Fibroblast of the conjunctiva (primary cell): ENCODE data around the gene C1QTNF3.
"Not testable (repeated sequence)": the region's sequence is repeated elsewhere in the genome, so short reads cannot be mapped to it uniquely, and the experiment has no call there.

ENCODE experiments used
- DNase-seq: peaks from one replicate; pipeline ENCODE4 v3.0.0-alpha.2; 2010; ENCODE audit warnings: low read depth

The C1QTNF3 gene

GRCh38 chr5:34021334-34021733 lies 21.7 kb downstream of the C1QTNF3 start:
- DNase-seq = no peak

- DNase-seq = no peak
Observed at GRCh38 chr5:34020726-34021125, 22.3 kb downstream of the C1QTNF3 start.

- no peak for DNase-seq
Observed at GRCh38 chr5:34017254-34017653, 25.8 kb downstream of the C1QTNF3 start.

GRCh38 chr5:34016750-34017149 lies 26.3 kb downstream of the C1QTNF3 start:
- no peak for DNase-seq

GRCh38 chr5:34016222-34016621 lies 26.8 kb downstream of the C1QTNF3 start:
- DNase-seq = no peak

- DNase-seq = no peak
Observed at GRCh38 chr5:34015120-34015822, 27.7 kb downstream of the C1QTNF3 start.

- no peak for DNase-seq
Observed at GRCh38 chr5:34014626-34015025, 28.4 kb downstream of the C1QTNF3 start.

- no peak for DNase-seq
Observed at GRCh38 chr5:34013547-34013946, 29.5 kb downstream of the C1QTNF3 start.

GRCh38 chr5:34012791-34013190 lies 30.2 kb downstream of the C1QTNF3 start:
- DNase-seq = no peak

GRCh38 chr5:34011536-34011935 lies 31.5 kb downstream of the C1QTNF3 start:
- no peak for DNase-seq

- not testable (repeated sequence) for DNase-seq
Observed at GRCh38 chr5:34010146-34010545, 32.9 kb downstream of the C1QTNF3 start.

- no peak for DNase-seq
Observed at GRCh38 chr5:34009610-34010009, 33.4 kb downstream of the C1QTNF3 start.

- no peak for DNase-seq
Observed at GRCh38 chr5:34008802-34009201, 34.2 kb downstream of the C1QTNF3 start.

- peak; percentile 91 for DNase-seq
Observed at GRCh38 chr5:34007621-34008600, 35.1 kb downstream of the C1QTNF3 start, which contains the start of gene AMACR. Gene AMACR (minus strand): TSS chr5:34008050. CDS start chr5:34008019, 31 bp downstream.

- no peak for DNase-seq
Observed at GRCh38 chr5:34007201-34007620, 35.8 kb downstream of the C1QTNF3 start.

GRCh38 chr5:34005681-34006080 lies 37.3 kb downstream of the C1QTNF3 start:
- no peak for DNase-seq

- no peak for DNase-seq
Observed at GRCh38 chr5:34005211-34005610, 37.8 kb downstream of the C1QTNF3 start.

GRCh38 chr5:34003941-34004340 lies 39.1 kb downstream of the C1QTNF3 start:
- no peak for DNase-seq

GRCh38 chr5:34002629-34003328 lies 40.2 kb downstream of the C1QTNF3 start:
- no peak for DNase-seq

- no peak for DNase-seq
Observed at GRCh38 chr5:34001241-34001841, 41.7 kb downstream of the C1QTNF3 start.

- DNase-seq = no peak
Observed at GRCh38 chr5:33999978-34000377, 43.0 kb downstream of the C1QTNF3 start.
